Progenitor cell of endocrine pancreas (in vitro differentiated cells): ENCODE measurements around the gene GLIS1. TPM values are rescaled to one million over a fixed set of nuclear protein-coding genes. Genes with fewer than 3 reads are reported as not detected.

Experiments used
- DNase-seq: peaks from one replicate; pipeline ENCODE4 v3.0.0; 2021; ENCODE audit warnings: low spot score; ENCODE audit not compliant: unreplicated experiment
- H3K27ac Mint-ChIP-seq: 2 replicates; pipeline ENCODE4 v1.8.0; 2021; ENCODE audit warnings: mild to moderate bottlenecking, moderate library complexity, mixed read lengths
- H3K27me3 Mint-ChIP-seq: 2 replicates; pipeline ENCODE4 v1.8.0; 2021; ENCODE audit warnings: mixed read lengths
- H3K36me3 Mint-ChIP-seq: 2 replicates; pipeline ENCODE4 v1.8.0; 2022; ENCODE audit warnings: mixed read lengths; ENCODE audit not compliant: insufficient read depth
- H3K4me1 Mint-ChIP-seq: 2 replicates; pipeline ENCODE4 v1.8.0; 2021; ENCODE audit warnings: low read depth, mixed read lengths
- H3K4me3 Mint-ChIP-seq: 2 replicates; pipeline ENCODE4 v1.8.0; 2021; ENCODE audit warnings: low read depth, mild to moderate bottlenecking, moderate library complexity, mixed read lengths
- H3K9me3 Mint-ChIP-seq: 2 replicates; pipeline ENCODE4 v1.8.0; 2021; ENCODE audit warnings: low read depth, mixed read lengths
- total RNA-seq: library from RNA; stranded (reverse); gene quantifications from 2 replicates; pipeline ENCODE4 v1.2.1, GENCODE V29; 2021
- TF ChIP-seq, protein P1 (sequence below): fragments of 200-600 bp; sonication (generic); IDR thresholded peaks from one replicate; pipeline ENCODE4 v1.5.0; 2021; ENCODE audit warnings: antibody characterized with exemption, mild to moderate bottlenecking; ENCODE audit not compliant: unreplicated experiment

Gene GLIS1
- total RNA-seq, 1 donor from 2014 or later: not detected

GRCh38 chr1:53502641-53503432 is 236.1 kb downstream of the GLIS1 start:
- Mint-ChIP-seq H3K27ac (no peak overlapping the region), H3K4me3 (no peak overlapping the region), H3K36me3 (no peaks in the 10 kb centered on the region), H3K27me3 (peaks cover 17% of the 10 kb centered on the region), H3K4me1 (no peaks in the 10 kb centered on the region), H3K9me3 (no peaks in the 10 kb centered on the region)
- TF ChIP-seq, protein P1, sequence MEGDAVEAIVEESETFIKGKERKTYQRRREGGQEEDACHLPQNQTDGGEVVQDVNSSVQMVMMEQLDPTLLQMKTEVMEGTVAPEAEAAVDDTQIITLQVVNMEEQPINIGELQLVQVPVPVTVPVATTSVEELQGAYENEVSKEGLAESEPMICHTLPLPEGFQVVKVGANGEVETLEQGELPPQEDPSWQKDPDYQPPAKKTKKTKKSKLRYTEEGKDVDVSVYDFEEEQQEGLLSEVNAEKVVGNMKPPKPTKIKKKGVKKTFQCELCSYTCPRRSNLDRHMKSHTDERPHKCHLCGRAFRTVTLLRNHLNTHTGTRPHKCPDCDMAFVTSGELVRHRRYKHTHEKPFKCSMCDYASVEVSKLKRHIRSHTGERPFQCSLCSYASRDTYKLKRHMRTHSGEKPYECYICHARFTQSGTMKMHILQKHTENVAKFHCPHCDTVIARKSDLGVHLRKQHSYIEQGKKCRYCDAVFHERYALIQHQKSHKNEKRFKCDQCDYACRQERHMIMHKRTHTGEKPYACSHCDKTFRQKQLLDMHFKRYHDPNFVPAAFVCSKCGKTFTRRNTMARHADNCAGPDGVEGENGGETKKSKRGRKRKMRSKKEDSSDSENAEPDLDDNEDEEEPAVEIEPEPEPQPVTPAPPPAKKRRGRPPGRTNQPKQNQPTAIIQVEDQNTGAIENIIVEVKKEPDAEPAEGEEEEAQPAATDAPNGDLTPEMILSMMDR: no peak
- DNase-seq: no peak

DNA sequence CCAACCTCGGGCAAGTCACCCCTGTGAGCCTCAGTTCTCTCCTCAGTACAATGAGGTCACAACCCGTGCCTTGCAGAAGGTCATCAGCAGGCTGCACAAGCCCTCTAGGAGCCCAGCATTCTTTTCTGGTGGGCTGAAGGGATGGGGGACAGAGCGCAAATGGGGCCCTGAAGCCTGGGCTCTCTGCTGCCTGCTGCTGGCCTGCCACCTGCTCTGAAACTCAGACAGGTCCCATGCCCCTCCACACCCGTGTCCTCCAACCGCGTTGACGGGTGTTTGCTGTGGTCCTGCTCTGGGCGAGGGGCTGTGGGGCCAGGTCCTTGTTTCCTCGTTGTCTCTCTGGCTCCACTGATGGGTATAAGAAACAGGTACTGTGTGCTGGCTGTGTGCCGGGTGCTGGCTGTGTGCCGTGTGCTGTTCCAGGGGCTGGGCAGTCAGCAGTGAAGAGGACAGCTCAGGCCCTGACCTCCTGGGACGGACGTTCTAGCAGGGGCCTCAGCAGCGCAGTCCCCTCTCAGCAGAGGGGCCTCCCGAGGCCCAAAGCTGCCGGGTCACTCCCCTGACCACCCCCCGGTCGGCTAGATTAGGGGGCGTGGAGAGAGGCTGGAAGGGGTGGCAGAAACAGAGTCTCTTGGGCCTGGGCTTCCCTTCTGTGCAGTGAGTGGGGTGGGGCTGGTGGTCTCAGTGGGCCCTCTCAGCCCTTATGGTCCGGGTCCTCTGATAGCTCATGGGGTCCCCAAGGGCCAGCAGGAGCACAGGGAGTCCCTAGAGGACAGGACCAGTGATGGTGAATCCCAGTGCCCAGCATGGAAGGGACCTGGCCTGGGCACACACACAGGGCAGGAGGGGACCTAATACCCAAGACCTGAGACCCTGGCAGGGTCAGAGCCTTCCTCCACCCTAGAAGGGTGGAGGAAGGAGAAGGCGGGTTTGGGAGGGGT is 237.6 kb downstream of the GLIS1 start:
- Mint-ChIP-seq H3K27me3 (peaks cover 17% of the 10 kb centered on the region), H3K9me3 (no peaks in the 10 kb centered on the region), H3K4me3 (no peak overlapping the region), H3K4me1 (no peaks in the 10 kb centered on the region), H3K36me3 (no peaks in the 10 kb centered on the region), H3K27ac (no peak overlapping the region)
- TF ChIP-seq, protein P1: no peak
- DNase-seq: no peak

DNA sequence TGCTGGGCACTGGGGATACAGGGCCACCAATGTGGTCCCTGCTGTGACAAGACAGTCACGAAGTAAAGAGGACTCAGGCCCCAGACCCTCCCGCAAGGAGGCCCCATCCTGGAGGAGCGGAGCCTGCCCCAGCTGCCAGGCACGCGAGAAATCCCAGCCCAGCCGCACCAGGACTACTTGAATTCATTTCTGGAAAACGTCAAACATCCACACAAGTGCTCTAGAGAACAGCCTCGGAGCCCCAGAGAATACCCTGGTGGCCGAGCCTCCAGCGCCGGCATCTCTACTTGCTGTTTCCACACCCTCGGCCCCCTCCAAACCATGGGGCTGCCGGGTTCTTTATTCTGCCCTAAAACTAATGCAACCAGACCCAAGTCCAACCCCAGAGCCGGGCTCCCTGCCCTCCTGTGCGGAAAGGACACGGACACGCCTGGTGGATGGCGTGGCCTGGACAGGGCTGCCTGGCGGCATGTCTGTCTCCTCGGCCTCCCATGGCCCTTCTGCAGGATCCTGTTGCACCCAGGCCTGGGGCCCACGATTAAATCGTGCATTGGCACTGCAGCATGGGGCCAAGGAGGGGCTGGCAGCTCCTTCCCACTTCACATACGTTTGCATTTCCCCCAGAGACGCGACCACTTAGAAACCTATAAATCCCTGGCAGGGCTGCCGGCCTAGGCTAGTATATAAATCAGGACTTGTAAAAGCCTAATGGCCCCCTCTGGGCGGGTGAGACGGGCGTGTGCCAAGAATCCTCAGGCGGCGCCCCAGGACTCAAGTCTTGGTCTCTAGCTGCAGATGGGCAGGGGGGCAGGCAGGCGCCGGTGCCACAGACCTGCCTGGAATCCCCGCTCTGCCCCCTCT is 238.5 kb downstream of the GLIS1 start:
- Mint-ChIP-seq H3K27ac (no peak overlapping the region), H3K9me3 (no peaks in the 10 kb centered on the region), H3K27me3 (peaks cover 15% of the 10 kb centered on the region), H3K4me1 (no peaks in the 10 kb centered on the region), H3K36me3 (no peaks in the 10 kb centered on the region), H3K4me3 (no peak overlapping the region)
- DNase-seq: no peak
- TF ChIP-seq, protein P1: no peak

GRCh38 chr1:53499257-53500203 is 239.4 kb downstream of the GLIS1 start:
- H3K4me1 Mint-ChIP-seq: no peaks in the 10 kb centered on the region
- no peak overlapping the region for H3K27ac Mint-ChIP-seq
- no peaks in the 10 kb centered on the region for H3K9me3 Mint-ChIP-seq
- no peak overlapping the region for H3K4me3 Mint-ChIP-seq
- H3K27me3 Mint-ChIP-seq: peaks cover 13% of the 10 kb centered on the region
- TF ChIP-seq, protein P1: no peak
- DNase-seq: no peak
- no peaks in the 10 kb centered on the region for H3K36me3 Mint-ChIP-seq
